Gastroesophageal sphincter (tissue), 3 donors: Measurements from ENCODE around the gene RCAN3.

Experiments
- CTCF ChIP-seq, 4 experiments: fragments of 200-600 bp in 2 of 4; fragments of 450-650 bp in 2 of 4; sonication (generic) in 1 of 4; IDR thresholded peaks; one replicate each; pipeline ENCODE4 v1.5.1; 2017 to 2019; ENCODE audit warnings: antibody characterized with exemption in 4 of 4, mild to moderate bottlenecking in 2 of 4, moderate library complexity in 2 of 4
- EP300 ChIP-seq: sonication (generic); formaldehyde crosslinking; IDR thresholded peaks from one replicate; pipeline ENCODE4 v1.6.1; 2017; ENCODE audit warnings: antibody characterized with exemption, mild to moderate bottlenecking

DNA sequence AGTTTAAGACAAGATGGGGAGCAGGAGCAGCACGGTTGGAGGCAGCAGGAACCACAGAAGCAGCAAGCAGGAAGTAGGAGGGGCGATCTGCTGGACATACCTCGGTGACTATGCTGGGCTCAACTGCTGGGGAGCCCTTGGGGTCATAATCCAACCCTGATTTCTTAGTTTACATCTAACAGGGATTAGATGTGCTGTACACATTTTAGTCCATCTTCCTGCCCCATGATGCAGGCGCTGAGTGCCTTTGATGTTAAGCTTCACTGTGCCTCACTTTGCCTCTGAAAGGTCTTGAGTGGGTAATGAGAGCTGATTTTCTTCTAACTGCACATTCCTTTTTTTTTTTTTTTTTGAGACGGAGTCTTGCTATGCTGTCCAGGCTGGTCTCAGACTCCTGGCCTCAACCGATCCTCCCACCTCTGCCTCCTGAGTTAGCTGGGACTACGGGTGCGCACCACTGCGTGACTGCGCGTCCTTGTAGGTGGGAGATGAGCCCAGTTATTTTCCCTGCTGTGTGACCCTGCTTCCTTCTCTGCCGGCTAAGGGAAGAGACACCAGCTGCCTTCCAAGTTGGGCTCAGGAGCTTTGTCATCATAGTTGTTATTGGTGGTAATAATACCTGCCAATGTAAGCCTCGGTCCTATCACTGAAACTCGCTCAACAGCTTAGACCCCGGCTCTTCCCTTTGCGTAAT lies 1.1 kb upstream of the RCAN3 start:
- TF ChIP-seq CTCF (IDR thresholded peaks at IDR 0.05) (no peak), EP300 (no peak)
